ENCODE data around the gene SLC12A7.

- TF ChIP-seq FOXP2 (optimal IDR thresholded peaks at IDR 0.05; ENCODE audit: control extremely low read depth, extremely low read length, insufficient read depth) (no peak), EZH2 (IDR thresholded peaks at IDR 0.05) (no peak)
Observed at GRCh38 chr5:1043327-1043726, 68.5 kb downstream of the SLC12A7 start.

Data from SK-N-MC (cell line).